ENCODE measurements around the gene ANKRD13B. TPM values are rescaled to one million over a fixed set of nuclear protein-coding genes. Genes with fewer than 3 reads are reported as not detected.

Gene ANKRD13B
- total and polyA plus RNA-seq, 8 donors: 1.0 to 5.8 (median 3.5) TPM

GRCh38 chr17:29584452-29585079 lies 8.4 kb upstream of the ANKRD13B start:
- no peaks in the 10 kb centered on the region for H3K4me1 ChIP-seq
- no peaks in the 10 kb centered on the region for H3K36me3 ChIP-seq
- no peak for TF ChIP-seq CTCF (IDR thresholded peaks at IDR 0.05)
- H3K4me3 ChIP-seq: no peak overlapping the region
- FAIRE-seq: no peak
- DNase-seq: peak in 2 of 6 donors; percentile 2 to 36
- WGBS, 2 donors: 83 to 85% methylated on average over 12 of the region's 12 CpGs
- H3K27ac ChIP-seq: peak overlapping the region in 1 of 4 donors; percentile 28
- intact Hi-C loops (cut with DNase I): no loop called here
- ATAC-seq: no peak
- H3K9me3 ChIP-seq: no peaks in the 10 kb centered on the region
- no peaks in the 10 kb centered on the region for H3K27me3 ChIP-seq

DNA sequence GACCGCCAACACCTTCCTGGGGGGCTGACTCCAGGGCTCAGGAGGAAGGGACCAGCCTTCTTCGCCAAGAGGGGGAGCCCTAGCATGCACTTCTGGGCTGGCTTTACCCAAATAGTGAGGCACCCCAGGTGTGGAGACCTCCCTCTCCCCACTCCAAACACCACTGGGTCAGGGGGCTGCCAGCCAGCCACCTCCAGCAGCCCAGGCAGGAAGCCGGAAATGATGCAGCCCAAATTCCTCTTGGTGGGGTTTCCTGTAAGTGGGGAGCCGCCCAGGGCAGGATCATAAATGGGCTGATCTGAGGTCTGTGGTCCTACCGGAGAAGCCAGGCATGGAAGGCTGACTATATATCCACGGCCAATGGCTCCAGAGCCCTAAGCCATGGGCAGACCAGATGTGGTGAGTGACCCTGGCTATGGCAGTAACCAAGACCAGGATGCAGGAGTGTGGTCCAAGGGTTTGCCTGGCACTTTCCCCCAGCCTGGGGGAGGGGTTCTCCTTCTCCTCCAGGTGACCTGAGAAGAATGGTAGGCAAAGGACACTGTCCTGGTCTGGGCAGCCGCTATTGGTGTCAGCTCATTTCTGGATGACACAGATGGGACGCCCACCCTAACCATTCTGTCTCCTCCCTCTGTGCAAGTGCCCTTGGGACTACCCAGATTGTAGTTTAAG lies 7.7 kb upstream of the ANKRD13B start:
- DNase-seq: peak in 3 of 6 donors; percentile 2 to 38 (median 6)
- WGBS, 2 donors: 86 to 95% methylated on average over 8 of the region's 8 CpGs
- Histone ChIP-seq H3K4me1 (peaks cover under 1 to 3% (median 2%) of the 10 kb centered on the region in 3 donors), H3K27ac (peak overlapping the region in 1 of 4 donors; percentile 28), H3K36me3 (no peaks in the 10 kb centered on the region), H3K4me3 (no peak overlapping the region), H3K27me3 (no peaks in the 10 kb centered on the region), H3K9me3 (no peaks in the 10 kb centered on the region)
- intact Hi-C loops (cut with DNase I): no loop called here
- no peak for TF ChIP-seq CTCF (IDR thresholded peaks at IDR 0.05)
- FAIRE-seq: no peak
- no peak for ATAC-seq

DNA sequence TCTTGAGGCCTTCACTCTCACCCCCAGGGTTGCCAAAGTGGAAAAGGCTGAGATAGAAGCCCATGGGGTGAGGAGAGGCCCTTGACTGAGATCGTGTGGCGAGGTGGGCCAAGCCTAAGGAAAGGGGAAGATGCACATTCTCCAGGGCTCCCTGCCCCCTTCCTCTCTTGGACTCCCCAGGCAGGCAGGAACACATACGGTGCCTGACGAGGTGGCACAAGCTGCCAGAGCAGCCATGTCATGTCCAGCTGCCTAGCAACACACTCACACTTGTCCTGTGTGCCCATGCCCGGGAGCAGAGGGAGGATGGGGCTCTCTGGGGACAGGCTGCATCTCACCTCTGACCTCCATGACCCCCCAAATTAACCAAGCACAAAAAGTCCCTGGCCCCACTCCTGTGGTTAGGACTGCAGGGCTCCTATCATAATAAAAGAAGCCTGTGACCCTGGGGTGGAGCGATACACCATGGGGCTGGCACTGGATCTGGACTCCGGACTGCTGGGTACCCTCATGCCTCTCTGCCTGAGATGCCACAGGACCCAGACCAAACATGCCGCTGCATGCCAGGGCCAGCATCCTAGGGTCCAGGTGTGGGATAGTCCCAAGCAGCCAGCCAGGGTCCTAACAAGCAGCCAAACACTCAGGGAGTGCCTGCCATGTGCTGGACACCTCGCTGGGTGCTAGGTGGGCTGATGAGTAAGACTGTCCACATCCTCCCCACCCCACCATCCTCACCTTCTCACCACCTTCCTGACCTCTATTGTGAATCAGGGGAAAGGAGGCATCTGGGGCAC lies 6.1 kb upstream of the ANKRD13B start:
- Histone ChIP-seq H3K4me1 (peaks cover 8 to 20% (median 11%) of the 10 kb centered on the region in 3 donors), H3K9me3 (no peaks in the 10 kb centered on the region), H3K27ac (no peak overlapping the region), H3K36me3 (no peaks in the 10 kb centered on the region), H3K4me3 (no peak overlapping the region), H3K27me3 (no peaks in the 10 kb centered on the region)
- peak in 2 of 6 donors; percentile 1 to 38 for DNase-seq
- intact Hi-C loops (cut with DNase I): no loop called here
- no peak for TF ChIP-seq CTCF (IDR thresholded peaks at IDR 0.05)
- FAIRE-seq: no peak
- no peak for ATAC-seq
- 73 to 76% methylated on average over 9 of the region's 9 CpGs for WGBS, 2 donors

DNA sequence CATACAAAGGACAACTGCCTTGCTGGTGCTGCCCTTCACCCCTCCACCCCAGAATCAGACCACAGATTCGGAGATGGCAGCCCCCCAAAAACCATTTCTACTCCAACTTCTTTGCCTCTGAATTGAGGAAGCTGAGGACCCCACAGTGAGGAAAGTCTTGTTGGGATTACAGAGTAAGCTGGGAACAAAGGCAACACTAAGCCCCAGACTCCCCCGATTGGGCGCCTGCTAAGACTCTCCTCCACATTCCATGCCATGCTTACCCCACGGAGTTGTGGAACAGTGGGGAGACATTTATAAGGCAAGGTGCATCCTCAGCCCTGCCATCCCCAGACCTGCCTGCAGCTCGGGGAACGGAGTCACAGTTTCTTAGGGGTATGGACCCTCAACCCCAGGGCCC lies 5.3 kb upstream of the ANKRD13B start:
- no peak for TF ChIP-seq CTCF (IDR thresholded peaks at IDR 0.05)
- no peaks in the 10 kb centered on the region for H3K27me3 ChIP-seq
- ATAC-seq (no peak), FAIRE-seq (no peak), DNase-seq (peak in 2 of 6 donors; percentile 2 to 13)
- H3K4me3 ChIP-seq: no peak overlapping the region
- peaks cover 15 to 27% (median 18%) of the 10 kb centered on the region in 3 donors for H3K4me1 ChIP-seq
- H3K9me3 ChIP-seq: no peaks in the 10 kb centered on the region
- intact Hi-C loops (cut with DNase I): no loop called here
- H3K36me3 ChIP-seq: no peaks in the 10 kb centered on the region
- H3K27ac ChIP-seq: no peak overlapping the region
- 88 to 90% methylated on average over 6 of the region's 6 CpGs for WGBS, 2 donors
